Heart right ventricle (tissue), 16 donors: Measurements from ENCODE around the gene GLT8D2. TPM values are rescaled to one million over a fixed set of nuclear protein-coding genes. Genes with fewer than 3 reads are reported as not detected.

Source experiments
- ATAC-seq, 8 donors: fragments of 200-7000 bp; cut with Tn5 transposase; one replicate each; pipeline ENCODE4 v1.9.1; 2020; ENCODE audit warnings: mild to moderate bottlenecking in 8 of 8, moderate library complexity in 8 of 8, moderate number of reproducible peaks in 1 of 8
- DNase-seq, 2 donors: peaks; one replicate each; pipeline ENCODE4 v3.0.0-alpha.2; 2020
- H3K27ac ChIP-seq, 10 donors: fragments of 200-600 bp; sonication (generic) in 2 of 10; one replicate each; pipeline versions ENCODE4 v1.5.0 to v1.8.0; 2020 to 2022; ENCODE audit warnings: mild to moderate bottlenecking in 3 of 10
- H3K27me3 ChIP-seq, 7 donors: fragments of 200-600 bp; one replicate each; pipeline ENCODE4 v1.8.0; 2021 to 2022; ENCODE audit warnings: mild to moderate bottlenecking in 2 of 7
- H3K36me3 ChIP-seq, 9 donors: fragments of 200-600 bp; sonication (generic) in 1 of 9; one replicate each; pipeline versions ENCODE4 v1.5.0 to v1.8.0; 2020 to 2022; ENCODE audit warnings: mild to moderate bottlenecking in 2 of 9
- H3K4me1 ChIP-seq, 9 donors: fragments of 200-600 bp; sonication (generic) in 1 of 9; one replicate each; pipeline versions ENCODE4 v1.5.0 to v1.8.0; 2020 to 2022; ENCODE audit warnings: mild to moderate bottlenecking in 4 of 9
- H3K4me3 ChIP-seq, 10 donors: fragments of 200-600 bp; sonication (generic) in 2 of 10; one replicate each; pipeline versions ENCODE4 v1.5.0 to v1.8.0; 2020 to 2022; ENCODE audit warnings: mild to moderate bottlenecking in 7 of 10, moderate library complexity in 2 of 10
- H3K9me3 ChIP-seq, 11 donors: fragments of 200-600 bp in 10 of 11; sonication (generic) in 2 of 11; one replicate each; pipeline versions ENCODE4 v1.5.0 to v1.8.0; 2013 to 2022; ENCODE audit warnings: mild to moderate bottlenecking in 2 of 11, control low read depth in 1 of 11, moderate library complexity in 1 of 11
- CTCF ChIP-seq, 9 donors: fragments of 200-600 bp; sonication (generic) in 2 of 9; IDR thresholded peaks; one replicate each; pipeline versions ENCODE4 v1.5.0 to v1.8.0; 2021 to 2022; ENCODE audit warnings: antibody characterized with exemption in 9 of 9, mild to moderate bottlenecking in 5 of 9, moderate library complexity in 1 of 9
- WGBS, 2 donors: extraction: QIAGEN DNeasy Blood & Tissue Kit; methylation state at CpG; one replicate each; pipeline ENCODE4 v1.1.7; 2013; ENCODE audit warnings: inconsistent platforms in 1 of 2; 5-methylcytosine and 5-hydroxymethylcytosine counted together
- intact Hi-C, 10 donors: fragments of 100-400 bp; cut with DNase I; formaldehyde crosslinking; loops; one replicate each; pipeline versions ENCODE4 v1.11.1 to v1.14.2; 2022
- long read RNA-seq, 3 donors: library from polyadenylated mRNA; unstranded; transcript quantifications; one replicate each; pipeline ENCODE4 v2.0.0, GENCODE V29; 2020 to 2021
- polyA plus RNA-seq, 2 donors: library from polyadenylated mRNA; stranded (reverse); fragments of 200-250 nt; gene quantifications; one replicate each; pipeline ENCODE4 v1.2.3, GENCODE V29; 2013
- total RNA-seq, 10 donors: library from RNA; stranded (reverse); fragmentation: NEBNext Ultra II Directional in 3 of 10; extraction: Animal tissue kit (Norgen Biotek cat#: 25700) in 3 of 10; gene quantifications; one replicate each; pipeline versions ENCODE4 v1.2.1 to v1.2.4, GENCODE V29; 2021 to 2023
- donor health status: Arrhythmogenic right ventricular cardiomyopathy.
- donor health status: ischemic (EF 13 %, LVEDD 7.1; RV severe dilation, severe dysfunction).
- donor health status: healthy with polysubstance abuse.
- donor health status: DM: no; HTN: yes; CAD: no.
- donor health status: DM: no; HTN: no; CAD: no.
- donor health status: ischemic (EF 25% LVEDD 6.9; RV normal size, moderate dysfunction).
- donor health status: ischemic (EF 25% LVEDD 5.7; RV mildly dilated, moderate dysfunction).
- donor health status: healthy.
- donor health status: DM: yes; HTN: yes; CAD: no.
- donor health status: Ischemic cardiomyopathy.
- donor health status: ischemic (EF 35%, LVEDD 5.7; RV mildly dilated, moderate dysfunction).
- donor health status: nonischemic (EF 11% LVEDD 7.7; RV severe dilation, severe dysfunction).
- donor health status: DM: yes; HTN: yes; CAD: no.
- donor health status: PGD.
- donor health status: ischemic (EF 29% LVEDD 5.4; RV normal size, mild dysfunction).
- donor health status: nonischemic (EF 23%, LVEDD 6.1; RV moderate dilation, normal function).

Gene GLT8D2
- total RNA-seq, result 10 to 100 TPM in 2 of 10 donors, 1 to 10 TPM in 8; 3.5 to 16.0 (median 7.8) TPM
- polyA plus RNA-seq, result 10 to 100 TPM in 1 of 2 donors, 1 to 10 TPM in 1; 3.8 to 10.2 TPM
- long read RNA-seq, donor 1, partial matches to known transcripts, result 2 of 8 reads
- long read RNA-seq, donor 1, other reads (novel, unspliced or antisense), result 1 of 8 reads
- long read RNA-seq, donor 2, transcript GLT8D2-201 (11 exons, 1,880 nt), result major isoform, 9 of 15 reads
- long read RNA-seq, donor 2, partial matches to known transcripts, result 6 of 15 reads
- long read RNA-seq, donor 2, other reads (novel, unspliced or antisense), result 0 of 15 reads
- long read RNA-seq, donor 3, transcript GLT8D2-201 (11 exons, 1,880 nt), result major isoform, 8 of 13 reads
- long read RNA-seq, donor 3, partial matches to known transcripts, result 4 of 13 reads
- long read RNA-seq, donor 3, other reads (novel, unspliced or antisense), result 1 of 13 reads

- Histone ChIP-seq H3K27me3 (peaks cover 0 to 27% (median 0%) of the 10 kb centered on the region in 7 donors), H3K4me1 (peaks cover 0 to 48% (median 23%) of the 10 kb centered on the region in 9 donors), H3K27ac (peak within 1 kb of the TSS in 9 of 10 donors; percentile 35 to 73 (median 61)), H3K4me3 (peak within 1 kb of the TSS in 9 of 10 donors; percentile 17 to 60 (median 51)), H3K9me3 (no peaks in the 10 kb centered on the region), H3K36me3 (no peaks in the 10 kb centered on the region)
- DNase-seq (peak; percentile 59 to 66), ATAC-seq (peak; percentile 66 to 87 (median 78))
- WGBS, 2 donors, result 4 to 11% methylated on average over 24 of the region's 24 CpGs
- TF ChIP-seq CTCF (IDR thresholded peaks at IDR 0.05), result no peak
- intact Hi-C loops, result loop anchor here in 1 of 10 donors (10.0 kb wide), 1 partner anchor 55 kb away; no protein-coding TSS in a partner anchor
These were observed at the start of gene GLT8D2 for GRCh38 chr12:104049903-104050356. TSS of gene GLT8D2 (minus strand) at chr12:104050187. CDS start at chr12:104019648, 30,539 bp downstream.

GRCh38 chr12:104097954-104098353, 48.0 kb upstream of the GLT8D2 start:
- WGBS, 2 donors, result 97% methylated on average over 2 of the region's 2 CpGs
- no peaks in the 10 kb centered on the region for H3K9me3 ChIP-seq
- no peak for TF ChIP-seq CTCF (IDR thresholded peaks at IDR 0.05)
- intact Hi-C loops, result loop anchor here in 3 of 10 donors (10.0 kb wide), 3 partner anchors 123 to 153 kb away; a partner anchor contains a TSS
- DNase-seq (no peak), ATAC-seq (no peak)
- H3K4me1 ChIP-seq, result no peaks in the 10 kb centered on the region
- no peaks in the 10 kb centered on the region for H3K27me3 ChIP-seq
- H3K4me3 ChIP-seq, result no peak overlapping the region
- no peak overlapping the region for H3K27ac ChIP-seq
- H3K36me3 ChIP-seq, result peaks cover 0 to 100% (median 70%) of the 10 kb centered on the region in 9 donors

GRCh38 chr12:104095289-104095688, 45.3 kb upstream of the GLT8D2 start:
- DNase-seq (no peak), ATAC-seq (no peak)
- intact Hi-C loops, result loop anchor here in 3 of 10 donors (10.0 kb wide), 3 partner anchors 120 to 150 kb away; a partner anchor contains a TSS
- H3K36me3 ChIP-seq, result peaks cover 0 to 100% (median 71%) of the 10 kb centered on the region in 9 donors
- no peaks in the 10 kb centered on the region for H3K4me1 ChIP-seq
- WGBS, 2 donors, result 91 to 92% methylated on average over 1 of the region's 1 CpG
- no peak overlapping the region for H3K27ac ChIP-seq
- no peaks in the 10 kb centered on the region for H3K9me3 ChIP-seq
- no peaks in the 10 kb centered on the region for H3K27me3 ChIP-seq
- TF ChIP-seq CTCF (IDR thresholded peaks at IDR 0.05), result no peak
- no peak overlapping the region for H3K4me3 ChIP-seq

- Histone ChIP-seq H3K36me3 (peaks cover 0 to 100% (median 75%) of the 10 kb centered on the region in 9 donors), H3K27ac (no peak overlapping the region), H3K27me3 (no peaks in the 10 kb centered on the region), H3K4me3 (no peak overlapping the region), H3K4me1 (no peaks in the 10 kb centered on the region), H3K9me3 (no peaks in the 10 kb centered on the region)
- TF ChIP-seq CTCF (IDR thresholded peaks at IDR 0.05), result no peak
- ATAC-seq, result no peak
- 95 to 97% methylated on average over 3 of the region's 3 CpGs for whole genome bisulfite sequencing, 2 donors
- intact Hi-C loops, result loop anchor here in 3 of 10 donors (10.0 kb wide), 3 partner anchors 119 to 149 kb away; a partner anchor contains a TSS
- no peak for DNase-seq
These were observed 44.3 kb upstream of the GLT8D2 start for GRCh38 chr12:104094284-104094683.
